HTR-8/SVneo (cell line): Measurements from ENCODE around the gene NDUFB7.
"Not testable (repeated sequence)": the region's sequence is repeated elsewhere in the genome, so short reads cannot be mapped to it uniquely, and the experiment has no call there.

Experiments
- DNase-seq: peaks from one replicate; pipeline ENCODE4 v3.0.0; 2011; ENCODE audit warnings: low spot score, mixed read lengths; ENCODE audit not compliant: insufficient read length
- FAIRE-seq: peaks from 2 replicates; lab custom pipeline; 2011; peaks lifted over from hg19 to GRCh38; lab: Jason Lieb, UNC

Gene NDUFB7

GRCh38 chr19:14576363-14576762, 4.5 kb upstream of the NDUFB7 start:
- DNase-seq (no peak), FAIRE-seq (no peak)

GRCh38 chr19:14575428-14575980, 3.6 kb upstream of the NDUFB7 start:
- DNase-seq (no peak), FAIRE-seq (no peak)

- FAIRE-seq (no peak), DNase-seq (no peak)
Observed at GRCh38 chr19:14570864-14571527, 870 bp downstream of the NDUFB7 start.

GRCh38 chr19:14567079-14567478, 4.8 kb downstream of the NDUFB7 start:
- FAIRE-seq, result no peak
- no peak for DNase-seq

- FAIRE-seq, result no peak
- no peak for DNase-seq
Observed at GRCh38 chr19:14566712-14567077, 5.2 kb downstream of the NDUFB7 start.

- DNase-seq, result no peak
- FAIRE-seq, result no peak
Observed at GRCh38 chr19:14565765-14566711, 5.8 kb downstream of the NDUFB7 start.

GRCh38 chr19:14565298-14565679, 6.6 kb downstream of the NDUFB7 start:
- DNase-seq, result no peak
- FAIRE-seq, result no peak

GRCh38 chr19:14564652-14565297, 7.1 kb downstream of the NDUFB7 start:
- not testable (repeated sequence) for DNase-seq, FAIRE-seq

GRCh38 chr19:14563989-14564651, 7.7 kb downstream of the NDUFB7 start:
- no peak for FAIRE-seq
- DNase-seq, result no peak

GRCh38 chr19:14563590-14563926, 8.3 kb downstream of the NDUFB7 start:
- FAIRE-seq (no peak), DNase-seq (no peak)

GRCh38 chr19:14562660-14563589, 8.9 kb downstream of the NDUFB7 start:
- no peak for DNase-seq
- FAIRE-seq, result no peak

- DNase-seq (no peak), FAIRE-seq (no peak)
Observed at GRCh38 chr19:14561847-14562351, 10.0 kb downstream of the NDUFB7 start.

GRCh38 chr19:14561249-14561648, 10.6 kb downstream of the NDUFB7 start:
- FAIRE-seq (no peak), DNase-seq (no peak)

GRCh38 chr19:14560776-14561108, 11.1 kb downstream of the NDUFB7 start:
- no peak for FAIRE-seq
- DNase-seq, result no peak

GRCh38 chr19:14559916-14560775, 11.7 kb downstream of the NDUFB7 start:
- FAIRE-seq, result no peak
- DNase-seq, result no peak

GRCh38 chr19:14558370-14559066, 13.3 kb downstream of the NDUFB7 start:
- no peak for FAIRE-seq
- DNase-seq, result no peak

- peak; percentile 78 for DNase-seq
- FAIRE-seq, result peak; percentile 54
Observed at GRCh38 chr19:14556662-14557188, 15.1 kb downstream of the NDUFB7 start.
